HG03460 (cell line): Measurements from ENCODE around the gene HMCN2.

Experiments used
- ATAC-seq: cut with Tn5 transposase; IDR thresholded peaks from one replicate; pipeline ENCODE4 v1.9.1; 2021; ENCODE audit not compliant: unreplicated experiment

Gene HMCN2

GRCh38 chr9:130444565-130445221 lies 179.1 kb downstream of the HMCN2 start, which contains the start of gene ASS1:
ASS1 (plus strand) TSS chr9:130444961; CDS start chr9:130452229, 7,268 bp downstream.
- no peak for ATAC-seq

DNA sequence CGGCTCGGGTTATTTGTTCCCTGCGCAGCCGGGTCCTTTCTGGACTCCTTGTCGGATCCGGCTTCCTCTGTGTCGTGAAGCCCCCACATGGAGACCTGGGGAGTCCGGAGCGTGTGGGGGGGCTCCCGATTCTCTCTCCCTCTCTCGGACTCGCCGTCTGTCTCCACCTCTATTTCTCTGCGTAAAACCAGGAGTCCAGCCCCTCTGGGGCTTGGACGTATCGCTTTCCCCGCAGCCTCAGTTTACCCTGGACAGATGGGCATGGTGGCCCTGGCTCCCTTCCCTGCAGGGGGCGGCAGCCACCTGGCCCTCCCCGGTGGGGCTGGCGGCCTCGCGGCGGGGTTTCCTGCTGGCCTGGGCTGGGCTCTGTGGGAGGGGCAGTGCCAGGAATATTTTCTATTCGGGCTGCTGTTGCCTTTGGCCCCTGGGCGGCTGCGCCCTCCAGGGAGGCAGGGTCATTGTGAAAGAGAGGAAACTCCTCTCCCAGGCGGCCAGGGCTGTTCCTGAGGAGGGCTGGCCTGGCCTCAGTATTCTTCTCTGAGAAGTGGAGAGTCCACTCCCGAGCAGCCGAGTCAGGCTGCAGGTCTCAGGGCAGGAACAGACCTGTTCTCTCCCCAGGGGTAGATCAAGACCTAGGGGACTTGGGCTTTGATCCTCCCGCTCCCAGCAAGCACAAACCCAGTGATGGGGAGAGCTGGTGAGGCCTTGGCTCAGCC lies 179.9 kb downstream of the HMCN2 start:
- no peak for ATAC-seq

- no peak for ATAC-seq
Observed at GRCh38 chr9:130446101-130446861, 180.7 kb downstream of the HMCN2 start.

DNA sequence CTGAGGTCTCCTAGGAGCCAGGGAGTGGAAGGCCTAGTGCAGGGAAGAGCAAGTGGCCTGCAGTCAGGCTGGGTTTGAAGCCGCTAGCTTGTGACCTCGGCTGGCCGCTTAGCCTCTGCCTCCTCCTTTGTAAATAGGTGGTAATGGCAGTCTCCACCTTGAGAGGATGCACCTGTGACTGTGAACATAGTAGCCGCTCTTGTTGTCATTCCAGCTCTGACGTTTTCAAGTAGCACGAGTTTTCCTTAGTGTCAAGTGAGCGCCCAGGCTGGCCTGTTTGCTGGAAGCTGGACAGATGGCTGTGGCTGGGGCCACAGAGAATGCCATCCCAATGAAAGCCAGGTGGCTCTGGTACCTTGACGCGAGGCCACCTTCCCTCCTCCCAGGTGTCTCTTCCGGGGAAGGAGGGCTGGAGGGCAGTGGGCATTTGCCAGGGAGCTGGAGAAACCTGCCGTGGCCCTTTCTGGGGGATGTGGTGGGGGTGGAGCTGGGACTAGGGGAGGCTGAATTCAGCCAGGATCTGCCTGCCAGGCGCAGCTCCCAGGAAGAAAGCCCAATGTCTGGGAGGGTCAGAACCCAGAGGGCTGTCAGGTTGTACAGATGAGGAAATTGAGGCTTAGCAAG lies 181.7 kb downstream of the HMCN2 start:
- no peak for ATAC-seq

GRCh38 chr9:130448035-130448624 lies 182.6 kb downstream of the HMCN2 start:
- no peak for ATAC-seq

DNA sequence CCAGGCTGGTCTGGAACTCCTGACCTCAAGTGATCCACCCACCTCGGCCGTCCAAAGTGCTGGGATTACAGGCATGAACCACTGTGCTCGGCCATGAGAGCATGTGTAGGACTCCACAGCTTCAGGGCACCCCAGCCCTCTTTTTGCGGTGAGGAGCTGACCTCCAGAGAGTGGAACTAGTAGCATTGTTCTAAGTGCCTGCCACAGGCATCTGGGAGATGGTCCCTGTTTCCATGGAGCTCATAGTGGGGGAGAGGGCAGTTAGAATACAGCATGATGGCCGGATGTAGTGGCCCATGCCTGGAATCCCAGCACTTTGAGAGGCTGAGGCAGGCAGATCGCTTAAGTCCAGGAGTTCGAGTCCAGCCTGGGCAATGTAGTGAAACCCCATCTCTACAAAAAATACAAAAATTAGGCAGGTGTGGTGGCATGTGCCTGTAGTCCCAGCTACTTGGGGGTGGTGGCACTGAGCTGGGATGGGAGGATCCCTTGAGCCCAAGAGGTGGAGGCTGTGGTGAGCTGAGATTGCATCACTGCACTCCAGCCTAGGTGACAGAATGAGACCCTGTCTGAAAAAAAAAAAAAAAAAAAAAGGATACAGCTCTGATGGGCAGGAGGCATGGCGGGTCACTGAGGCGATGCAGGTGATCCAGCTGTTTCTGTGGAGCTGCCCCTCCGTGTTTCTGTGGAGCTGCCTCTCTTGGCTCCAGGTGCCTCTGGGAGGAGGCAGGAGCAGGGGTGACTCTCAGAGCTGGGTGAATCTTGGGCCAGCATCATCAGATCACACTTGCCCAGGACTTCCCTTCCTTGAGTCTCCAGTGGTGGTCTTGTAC lies 183.4 kb downstream of the HMCN2 start:
- ATAC-seq = no peak

- ATAC-seq = no peak
Observed at GRCh38 chr9:130450344-130451003, 184.9 kb downstream of the HMCN2 start.

DNA sequence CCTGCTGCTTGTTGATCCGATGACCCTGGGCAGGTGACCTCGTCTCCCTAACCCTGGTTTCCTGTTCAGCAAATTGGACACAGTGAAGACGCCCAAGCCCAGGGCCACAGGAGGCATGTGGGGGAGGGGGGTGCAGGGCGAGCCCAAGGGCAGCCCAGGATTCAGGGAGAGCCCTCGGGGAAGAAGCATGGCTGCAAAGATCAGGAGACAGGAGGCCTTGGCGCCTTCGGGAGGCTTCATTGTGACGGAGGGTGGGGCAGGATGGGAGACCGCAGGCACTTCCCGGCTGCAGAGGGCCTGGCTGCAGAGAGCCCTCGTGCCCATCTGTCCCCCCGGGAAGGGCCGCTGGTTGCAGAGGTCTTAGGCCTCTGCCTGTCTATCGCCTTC lies 185.4 kb downstream of the HMCN2 start:
- no peak for ATAC-seq

- ATAC-seq = no peak
Observed at GRCh38 chr9:130451509-130452388, 186.2 kb downstream of the HMCN2 start.

GRCh38 chr9:130452835-130453234 lies 187.3 kb downstream of the HMCN2 start:
- ATAC-seq = no peak

DNA sequence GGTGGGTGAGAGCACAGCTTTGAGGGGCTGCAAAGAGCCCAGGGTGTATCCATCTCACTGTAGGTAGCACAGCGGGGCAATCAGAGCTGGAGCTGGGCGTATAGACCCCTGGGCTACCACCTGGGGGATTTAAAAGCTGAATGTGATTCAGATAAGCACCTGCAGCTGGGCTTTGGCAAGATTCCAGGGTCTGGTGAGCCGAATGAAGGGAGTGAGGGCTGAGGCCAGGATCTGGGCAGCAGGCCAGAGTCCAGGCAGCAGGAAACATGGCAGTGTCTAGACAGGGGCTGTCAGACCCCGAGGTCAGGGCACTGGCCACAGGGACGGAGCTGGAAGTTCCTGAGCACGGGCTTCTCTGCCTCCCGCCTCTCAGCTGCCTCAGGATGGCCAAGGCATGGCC lies 187.9 kb downstream of the HMCN2 start:
- ATAC-seq = no peak

- no peak for ATAC-seq
Observed at GRCh38 chr9:130454096-130454811, 188.7 kb downstream of the HMCN2 start.

- no peak for ATAC-seq
Observed at GRCh38 chr9:130454812-130455325, 189.3 kb downstream of the HMCN2 start.

- ATAC-seq = no peak
Observed at GRCh38 chr9:130458027-130458803, 192.7 kb downstream of the HMCN2 start.

DNA sequence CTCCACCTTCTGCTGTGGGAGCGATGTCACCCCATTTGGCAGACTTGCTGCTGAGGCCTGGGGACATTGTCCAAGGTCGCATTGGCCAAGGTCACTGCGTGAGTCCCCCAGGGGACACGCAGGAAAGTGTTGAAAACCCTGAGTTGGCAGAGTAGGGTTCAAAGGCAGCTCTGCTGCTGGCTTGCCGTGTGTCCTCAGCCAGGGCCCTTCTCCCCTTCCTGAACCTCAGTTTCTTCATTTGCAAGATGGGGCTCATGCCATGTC lies 193.2 kb downstream of the HMCN2 start:
- no peak for ATAC-seq

DNA sequence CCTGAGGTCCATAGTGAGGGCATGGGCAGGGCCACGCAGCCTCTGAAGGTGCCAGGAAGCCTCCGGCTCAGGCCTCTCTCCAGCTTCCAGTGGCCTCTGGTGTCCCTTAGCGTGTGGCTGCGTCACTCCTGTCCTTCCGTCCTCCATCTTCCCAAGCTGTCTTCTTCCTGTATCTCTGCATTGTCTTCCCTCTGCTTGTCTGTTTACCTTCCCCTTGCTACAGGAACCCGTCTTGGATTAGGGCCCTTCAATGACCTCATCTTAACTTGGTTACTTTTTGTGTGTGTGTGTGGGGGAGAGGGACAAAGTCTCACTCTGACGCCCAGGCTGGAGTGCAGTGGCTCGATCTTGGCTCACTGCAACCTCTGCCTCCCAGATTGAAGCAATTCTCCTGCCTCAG lies 193.6 kb downstream of the HMCN2 start:
- no peak for ATAC-seq

DNA sequence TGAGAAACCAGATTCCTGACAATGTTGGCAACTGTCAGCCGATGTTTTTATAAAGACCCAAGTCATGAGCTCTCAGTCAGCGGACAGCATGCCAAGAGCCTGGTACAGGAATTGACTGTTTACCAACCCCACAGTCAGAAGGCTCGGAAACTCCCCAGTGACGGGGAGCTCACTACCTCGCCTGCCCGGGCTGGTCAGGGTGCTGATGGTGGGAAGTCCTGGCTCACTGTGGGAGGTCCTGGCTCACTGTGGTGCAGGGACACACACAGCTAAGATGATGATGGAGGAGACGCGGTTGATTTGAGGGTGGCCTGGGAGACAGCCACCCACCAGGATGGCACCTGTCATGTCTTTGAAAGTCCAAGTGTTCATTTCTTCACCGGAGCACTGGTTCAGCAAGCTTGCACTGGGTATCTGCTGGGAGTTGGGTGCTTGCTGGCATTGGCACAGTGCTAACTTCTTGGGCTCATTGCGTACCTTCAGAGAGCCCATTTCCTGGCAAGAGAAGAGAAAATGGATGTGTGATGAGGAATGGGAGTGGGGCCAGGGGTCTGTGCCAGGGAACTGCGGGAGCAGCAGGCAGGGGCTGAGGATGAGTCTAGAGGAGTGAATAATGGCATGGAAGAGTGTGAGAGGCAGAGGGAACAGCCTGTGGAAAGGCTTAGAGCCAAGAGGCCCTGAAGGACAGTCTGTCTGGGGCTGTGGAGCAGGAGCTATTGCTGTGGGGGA lies 194.5 kb downstream of the HMCN2 start:
- ATAC-seq = no peak
